ENCODE measurements around the gene FBXL15. TPM values are rescaled to one million over a fixed set of nuclear protein-coding genes. Genes with fewer than 3 reads are reported as not detected.

Gene FBXL15
- total and polyA plus RNA-seq, 2 donors (not counting 3 experiments of a cell fraction or from before 2014, with no cell fraction given) = 9.9 to 15.3 TPM

DNA sequence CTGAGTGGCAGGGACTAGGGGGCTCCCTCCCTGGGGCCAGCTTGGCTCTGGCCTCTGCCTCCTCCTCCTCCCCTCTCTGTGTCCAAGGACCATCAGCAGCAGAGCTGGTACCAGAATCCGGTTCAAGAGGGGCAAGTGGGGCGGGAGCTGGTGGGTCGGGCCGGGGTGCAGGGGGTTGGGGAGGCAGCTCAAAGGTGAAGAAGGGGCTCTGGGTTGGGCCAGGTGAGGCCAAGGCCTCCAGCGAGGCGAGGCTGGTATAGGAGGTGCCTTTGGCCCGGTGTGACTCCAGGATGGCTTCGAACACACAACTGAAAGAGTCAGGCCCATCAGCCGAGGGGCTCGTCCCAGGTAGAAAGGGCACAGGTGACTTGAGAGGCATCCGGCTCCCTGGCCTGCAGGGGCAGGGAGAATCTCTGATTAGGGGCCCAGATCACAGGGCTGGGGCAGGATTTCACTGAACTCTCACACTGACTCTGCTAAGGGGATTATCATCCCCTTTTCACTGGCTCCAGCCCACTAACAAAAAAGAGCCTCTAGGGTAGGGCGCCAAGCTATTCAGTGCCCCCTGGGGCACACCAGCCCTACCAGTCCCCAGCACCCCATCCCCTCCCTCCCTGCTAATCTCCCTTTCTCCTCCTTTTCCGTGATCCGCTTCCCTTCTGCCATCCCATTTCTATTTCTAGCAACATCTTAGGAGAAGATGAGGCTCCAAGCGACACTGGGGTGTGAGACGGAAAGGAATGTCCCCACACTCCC lies 6.7 kb upstream of the FBXL15 start:
- FAIRE-seq = no peak
- BruUV-seq (replicated peaks) = no TSS peak
- intact Hi-C loops (cut with micrococcal nuclease) = no loop called here
- dilution Hi-C loops (cut with MboI; ENCODE audit: extremely low pct_ligation_motif_present, low sequenced_read_pairs) = no loop called here
- Histone ChIP-seq H3K79me2 (ENCODE audit: control insufficient read depth, insufficient read depth, low read length) (no peaks in the 10 kb centered on the region), H3K4me2 (ENCODE audit: insufficient read depth, low read length) (no peak overlapping the region), H4K20me1 (replicated peaks; ENCODE audit: control insufficient read depth, extremely low read depth, insufficient read depth, low read length) (no peaks in the 10 kb centered on the region), H3K27me3 (ENCODE audit: control insufficient read depth in 2 of 2, insufficient read depth in 2 of 2, low read length in 2 of 2) (peaks cover 30 to 45% of the 10 kb centered on the region in 2 experiments), H3K36me3 (ENCODE audit: control insufficient read depth in 2 of 2, extremely low read depth in 1 of 2, insufficient read depth in 2 of 2, low read length in 2 of 2) (no peaks in the 10 kb centered on the region), H3K27ac (ENCODE audit: insufficient read depth, low read depth, low read length) (no peak overlapping the region), H2AFZ (ENCODE audit: low read depth, low read length) (no peak overlapping the region), H3K4me3 (replicated peaks in 1 of 3; ENCODE audit: insufficient read depth in 1 of 3, low read depth in 1 of 3, low read length in 3 of 3) (no peak overlapping the region), H3K9ac (replicated peaks; ENCODE audit: extremely low read depth, insufficient read depth, low read length) (no peak overlapping the region), H3K9me1 (replicated peaks; ENCODE audit: control insufficient read depth, extremely low read depth, insufficient read depth, low read length) (no peaks in the 10 kb centered on the region), H3K4me1 (ENCODE audit: control insufficient read depth, extremely low read depth, insufficient read depth, low read length) (no peaks in the 10 kb centered on the region), H3K9me3 (replicated peaks; ENCODE audit: control insufficient read depth, insufficient read depth, low read length) (no peaks in the 10 kb centered on the region)
- CTCF ChIA-PET = interaction anchor here (0.7 to 2.4 kb wide), 6 partner anchors 8 to 245 kb away, joined by 3 to 8 read pairs (median 4); no protein-coding TSS in a partner anchor
- POLR2A ChIA-PET = no interaction called here
- no peak for DNase-seq (ENCODE audit: low read depth, low spot score)
- TF ChIP-seq GATA2 (IDR thresholded peaks at IDR 0.05; ENCODE audit: insufficient read depth, insufficient read length, low read depth, low read length) (no peak), EZH2 (IDR thresholded peaks at IDR 0.05; ENCODE audit: borderline replicate concordance, low read depth, low read length, severe bottlenecking) (no peak), JUN (IDR thresholded peaks at IDR 0.05; ENCODE audit: borderline replicate concordance, insufficient read depth, insufficient read length, low read depth) (no peak), POLR2AphosphoS5 (IDR thresholded peaks at IDR 0.05; ENCODE audit: insufficient read depth, low read depth, low read length) (no peak), FOS (IDR thresholded peaks at IDR 0.05; ENCODE audit: borderline replicate concordance, insufficient read depth, low read length) (no peak), POLR2A (IDR thresholded peaks at IDR 0.05; ENCODE audit: low read depth, low read length) (no peak), MAX (IDR thresholded peaks at IDR 0.05; ENCODE audit: insufficient read depth, insufficient read length) (no peak), MYC (IDR thresholded peaks at IDR 0.05; ENCODE audit: low read depth, low read length) (no peak)
- TF ChIP-seq, protein P1, sequence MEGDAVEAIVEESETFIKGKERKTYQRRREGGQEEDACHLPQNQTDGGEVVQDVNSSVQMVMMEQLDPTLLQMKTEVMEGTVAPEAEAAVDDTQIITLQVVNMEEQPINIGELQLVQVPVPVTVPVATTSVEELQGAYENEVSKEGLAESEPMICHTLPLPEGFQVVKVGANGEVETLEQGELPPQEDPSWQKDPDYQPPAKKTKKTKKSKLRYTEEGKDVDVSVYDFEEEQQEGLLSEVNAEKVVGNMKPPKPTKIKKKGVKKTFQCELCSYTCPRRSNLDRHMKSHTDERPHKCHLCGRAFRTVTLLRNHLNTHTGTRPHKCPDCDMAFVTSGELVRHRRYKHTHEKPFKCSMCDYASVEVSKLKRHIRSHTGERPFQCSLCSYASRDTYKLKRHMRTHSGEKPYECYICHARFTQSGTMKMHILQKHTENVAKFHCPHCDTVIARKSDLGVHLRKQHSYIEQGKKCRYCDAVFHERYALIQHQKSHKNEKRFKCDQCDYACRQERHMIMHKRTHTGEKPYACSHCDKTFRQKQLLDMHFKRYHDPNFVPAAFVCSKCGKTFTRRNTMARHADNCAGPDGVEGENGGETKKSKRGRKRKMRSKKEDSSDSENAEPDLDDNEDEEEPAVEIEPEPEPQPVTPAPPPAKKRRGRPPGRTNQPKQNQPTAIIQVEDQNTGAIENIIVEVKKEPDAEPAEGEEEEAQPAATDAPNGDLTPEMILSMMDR (IDR thresholded peaks at IDR 0.05; ENCODE audit: extremely low read depth in 1 of 2, insufficient read depth in 1 of 2, low read depth in 1 of 2, low read length in 2 of 2) = no peak
